ENCODE results near the gene RNF10.
A peak's percentile ranks its signal among the peaks of the same experiment; 100 is the strongest.

The RNF10 gene

GRCh38 chr12:120542166-120542565 is 8.0 kb downstream of the RNF10 start:
- Histone ChIP-seq H4K20me1 (ENCODE audit: insufficient read depth, low read length, poor library complexity, severe bottlenecking) (peaks cover 86% of the 10 kb centered on the region), H3K4me3 (ENCODE audit: low read length, poor library complexity, severe bottlenecking) (no peak overlapping the region), H3K4me1 (ENCODE audit: insufficient read depth, low read length, poor library complexity, severe bottlenecking) (peaks cover 32% of the 10 kb centered on the region), H3K9ac (ENCODE audit: low read depth, low read length, poor library complexity, severe bottlenecking) (no peak overlapping the region), H3F3A (ENCODE audit: low read depth) (no peaks in the 10 kb centered on the region), H3K9me3 (ENCODE audit: insufficient read depth, low read depth, low read length) (no peaks in the 10 kb centered on the region), H3K36me3 (ENCODE audit: insufficient read depth, low read length) (peaks cover 24% of the 10 kb centered on the region), H2AFZ (ENCODE audit: low read length) (no peak overlapping the region), H3K79me2 (ENCODE audit: insufficient read depth, low read length) (peaks cover 99% of the 10 kb centered on the region), H3K4me2 (ENCODE audit: low read depth, low read length, poor library complexity, severe bottlenecking) (peak overlapping the region; percentile 27), H3K27me3 (ENCODE audit: insufficient read depth, low read length, poor library complexity, severe bottlenecking) (no peaks in the 10 kb centered on the region), H3K9me2 (replicated peaks; ENCODE audit: low read depth, low read length) (no peaks in the 10 kb centered on the region)
- no peak for TF ChIP-seq CTCF (conservative IDR thresholded peaks at IDR 0.05; ENCODE audit: low read length)
- TF ChIP-seq EZH2phosphoT487 (IDR thresholded peaks at IDR 0.05; ENCODE audit: borderline replicate concordance) = no peak

- Histone ChIP-seq H3K79me2 (ENCODE audit: insufficient read depth, low read length) (peaks cover 92% of the 10 kb centered on the region), H3F3A (ENCODE audit: low read depth) (no peaks in the 10 kb centered on the region), H3K9me3 (ENCODE audit: insufficient read depth, low read depth, low read length) (no peaks in the 10 kb centered on the region), H2AFZ (ENCODE audit: low read length) (no peak overlapping the region), H3K4me2 (ENCODE audit: low read depth, low read length, poor library complexity, severe bottlenecking) (no peak overlapping the region), H3K36me3 (ENCODE audit: insufficient read depth, low read length) (peaks cover 47% of the 10 kb centered on the region), H4K20me1 (ENCODE audit: insufficient read depth, low read length, poor library complexity, severe bottlenecking) (peaks cover 73% of the 10 kb centered on the region), H3K27me3 (ENCODE audit: insufficient read depth, low read length, poor library complexity, severe bottlenecking) (no peaks in the 10 kb centered on the region), H3K4me3 (ENCODE audit: low read length, poor library complexity, severe bottlenecking) (no peak overlapping the region), H3K9me2 (replicated peaks; ENCODE audit: low read depth, low read length) (no peaks in the 10 kb centered on the region), H3K4me1 (ENCODE audit: insufficient read depth, low read length, poor library complexity, severe bottlenecking) (peaks cover 8% of the 10 kb centered on the region), H3K9ac (ENCODE audit: low read depth, low read length, poor library complexity, severe bottlenecking) (no peak overlapping the region)
- TF ChIP-seq EZH2phosphoT487 (IDR thresholded peaks at IDR 0.05; ENCODE audit: borderline replicate concordance) (no peak), CTCF (conservative IDR thresholded peaks at IDR 0.05; ENCODE audit: low read length) (no peak)
Observed at GRCh38 chr12:120544691-120545090, 10.5 kb downstream of the RNF10 start.

GRCh38 chr12:120546050-120546386 is 11.9 kb downstream of the RNF10 start:
- Histone ChIP-seq H4K20me1 (ENCODE audit: insufficient read depth, low read length, poor library complexity, severe bottlenecking) (peaks cover 71% of the 10 kb centered on the region), H3K9me2 (replicated peaks; ENCODE audit: low read depth, low read length) (no peaks in the 10 kb centered on the region), H3K9ac (ENCODE audit: low read depth, low read length, poor library complexity, severe bottlenecking) (no peak overlapping the region), H3K27me3 (ENCODE audit: insufficient read depth, low read length, poor library complexity, severe bottlenecking) (no peaks in the 10 kb centered on the region), H3K79me2 (ENCODE audit: insufficient read depth, low read length) (peaks cover 84% of the 10 kb centered on the region), H3K4me1 (ENCODE audit: insufficient read depth, low read length, poor library complexity, severe bottlenecking) (no peaks in the 10 kb centered on the region), H3F3A (ENCODE audit: low read depth) (no peaks in the 10 kb centered on the region), H3K36me3 (ENCODE audit: insufficient read depth, low read length) (peaks cover 52% of the 10 kb centered on the region), H3K9me3 (ENCODE audit: insufficient read depth, low read depth, low read length) (no peaks in the 10 kb centered on the region), H2AFZ (ENCODE audit: low read length) (no peak overlapping the region), H3K4me3 (ENCODE audit: low read length, poor library complexity, severe bottlenecking) (no peak overlapping the region), H3K4me2 (ENCODE audit: low read depth, low read length, poor library complexity, severe bottlenecking) (no peak overlapping the region)
- TF ChIP-seq CTCF (conservative IDR thresholded peaks at IDR 0.05; ENCODE audit: low read length) (no peak), EZH2phosphoT487 (IDR thresholded peaks at IDR 0.05; ENCODE audit: borderline replicate concordance) (no peak)

All from Loucy (cell line).